Muscle layer of colon (tissue), 2 donors: ENCODE data around the gene THBS3.
"Not testable (repeated sequence)": the region's sequence is repeated elsewhere in the genome, so short reads cannot be mapped to it uniquely, and the experiment has no call there.

Experiments used
- H3K27ac ChIP-seq: one replicate; pipeline ENCODE4 v1.7.0; 2013; ENCODE audit warnings: low read depth, mild to moderate bottlenecking, low read length, moderate library complexity
- H3K27me3 ChIP-seq, 2 donors: one replicate each; pipeline ENCODE4 v1.7.0; 2013; ENCODE audit warnings: low read length in 2 of 2, mild to moderate bottlenecking in 2 of 2; ENCODE audit not compliant: insufficient read depth in 2 of 2, control insufficient read depth in 1 of 2
- H3K36me3 ChIP-seq: one replicate; pipeline ENCODE4 v1.7.0; 2013; ENCODE audit warnings: mild to moderate bottlenecking, low read length; ENCODE audit not compliant: insufficient read depth
- H3K4me1 ChIP-seq: one replicate; pipeline ENCODE4 v1.7.0; 2013; ENCODE audit warnings: mild to moderate bottlenecking, low read length; ENCODE audit not compliant: insufficient read depth
- H3K4me3 ChIP-seq, 2 donors: one replicate each; pipeline ENCODE4 v1.7.0; 2013; ENCODE audit warnings: low read length in 2 of 2, low read depth in 1 of 2, mild to moderate bottlenecking in 1 of 2, moderate library complexity in 1 of 2
- H3K9ac ChIP-seq: one replicate; pipeline ENCODE4 v1.7.0; 2013; ENCODE audit warnings: low read length
- H3K9me3 ChIP-seq: one replicate; pipeline ENCODE4 v1.7.0; 2013; ENCODE audit warnings: mild to moderate bottlenecking, low read length
- donor health status: abdominal sarcoma.
- donor health status: Adenocarcinoma of cecum.

Gene THBS3

GRCh38 chr1:155247667-155248553 lies 40.2 kb upstream of the THBS3 start:
- Histone ChIP-seq H3K27ac (no peak overlapping the region), H3K4me3 (no peak overlapping the region), H3K4me1 (peaks cover 28% of the 10 kb centered on the region), H3K36me3 (peaks cover 13% of the 10 kb centered on the region), H3K9me3 (no peaks in the 10 kb centered on the region), H3K9ac (no peak overlapping the region), H3K27me3 (no peaks in the 10 kb centered on the region)

GRCh38 chr1:155246796-155247195 lies 39.1 kb upstream of the THBS3 start:
- H3K27ac ChIP-seq, H3K27me3 ChIP-seq, H3K9me3 ChIP-seq, H3K9ac ChIP-seq, H3K4me3 ChIP-seq: not testable (repeated sequence)
- peaks cover 13% of the 10 kb centered on the region for H3K36me3 ChIP-seq
- H3K4me1 ChIP-seq: peaks cover 35% of the 10 kb centered on the region

GRCh38 chr1:155245163-155245524 lies 37.4 kb upstream of the THBS3 start:
- Histone ChIP-seq H3K36me3 (peaks cover 13% of the 10 kb centered on the region), H3K9ac (peak overlapping the region; percentile 65), H3K27me3 (no peaks in the 10 kb centered on the region), H3K27ac (peak overlapping the region; percentile 95), H3K9me3 (no peaks in the 10 kb centered on the region), H3K4me1 (peaks cover 36% of the 10 kb centered on the region), H3K4me3 (peak overlapping the region; percentile 58 to 75)

GRCh38 chr1:155244368-155245162 lies 36.9 kb upstream of the THBS3 start:
- Histone ChIP-seq H3K36me3 (peaks cover 14% of the 10 kb centered on the region), H3K4me1 (peaks cover 36% of the 10 kb centered on the region), H3K27me3 (no peaks in the 10 kb centered on the region), H3K9me3 (no peaks in the 10 kb centered on the region), H3K27ac (peak overlapping the region; percentile 95), H3K9ac (peak overlapping the region; percentile 65), H3K4me3 (peak overlapping the region; percentile 58 to 75)

- peaks cover 36% of the 10 kb centered on the region for H3K4me1 ChIP-seq
- no peaks in the 10 kb centered on the region for H3K27me3 ChIP-seq
- H3K4me3 ChIP-seq: peak overlapping the region in 1 of 2 donors; percentile 75
- H3K9ac ChIP-seq: peak overlapping the region; percentile 58
- peaks cover 13% of the 10 kb centered on the region for H3K36me3 ChIP-seq
- H3K9me3 ChIP-seq: no peaks in the 10 kb centered on the region
- peak overlapping the region; percentile 95 for H3K27ac ChIP-seq
Measured at GRCh38 chr1:155242805-155243358, 35.2 kb upstream of the THBS3 start.

GRCh38 chr1:155241841-155242264 lies 34.2 kb upstream of the THBS3 start:
- no peaks in the 10 kb centered on the region for H3K27me3 ChIP-seq
- no peak overlapping the region for H3K4me3 ChIP-seq
- H3K9me3 ChIP-seq: no peaks in the 10 kb centered on the region
- H3K9ac ChIP-seq: no peak overlapping the region
- H3K36me3 ChIP-seq: peaks cover 13% of the 10 kb centered on the region
- peaks cover 36% of the 10 kb centered on the region for H3K4me1 ChIP-seq
- no peak overlapping the region for H3K27ac ChIP-seq

GRCh38 chr1:155241069-155241679 lies 33.5 kb upstream of the THBS3 start:
- Histone ChIP-seq H3K9me3 (no peaks in the 10 kb centered on the region), H3K4me3 (peak overlapping the region in 1 of 2 donors; percentile 41), H3K9ac (no peak overlapping the region), H3K27me3 (no peaks in the 10 kb centered on the region), H3K36me3 (peaks cover 15% of the 10 kb centered on the region), H3K4me1 (peaks cover 36% of the 10 kb centered on the region), H3K27ac (peak overlapping the region; percentile 1)

- Histone ChIP-seq H3K4me3 (no peak overlapping the region), H3K27me3 (no peaks in the 10 kb centered on the region), H3K36me3 (peaks cover 15% of the 10 kb centered on the region), H3K9me3 (no peaks in the 10 kb centered on the region), H3K4me1 (peaks cover 23% of the 10 kb centered on the region), H3K27ac (no peak overlapping the region), H3K9ac (no peak overlapping the region)
Measured at GRCh38 chr1:155236451-155236850, 28.8 kb upstream of the THBS3 start.

GRCh38 chr1:155235375-155235774 lies 27.7 kb upstream of the THBS3 start:
- not testable (repeated sequence) for H3K4me3 ChIP-seq, H3K27me3 ChIP-seq, H3K9ac ChIP-seq, H3K9me3 ChIP-seq, H3K27ac ChIP-seq
- Histone ChIP-seq H3K36me3 (peaks cover 15% of the 10 kb centered on the region), H3K4me1 (peaks cover 17% of the 10 kb centered on the region)

GRCh38 chr1:155233502-155233901 lies 25.8 kb upstream of the THBS3 start:
- peaks cover 15% of the 10 kb centered on the region for H3K4me1 ChIP-seq
- H3K4me3 ChIP-seq, H3K27ac ChIP-seq, H3K9me3 ChIP-seq, H3K9ac ChIP-seq, H3K27me3 ChIP-seq: not testable (repeated sequence)
- H3K36me3 ChIP-seq: peaks cover 10% of the 10 kb centered on the region
